Caki2 (cell line): ENCODE results near the gene TUBGCP3. TPM values are rescaled to one million over a fixed set of nuclear protein-coding genes. Genes with fewer than 3 reads are reported as not detected.

ENCODE experiments used
- DNase-seq: peaks from one replicate; pipeline ENCODE4 v3.0.0-alpha.2; 2015; ENCODE audit warnings: low read depth
- in situ Hi-C: cut with HindIII; loops from 2 replicates; pipeline ENCODE4 v1.10.0; 2016; ENCODE audit warnings: low sequenced_read_pairs, low pct_unique_long_range_greater_than_20kb, mixed read lengths
- total RNA-seq: library from RNA; depleted of rRNA; stranded (reverse); fragments of >200 nt; shearing (Covaris generic); gene quantifications from 2 replicates; pipeline ENCODE4 v1.2.3, GENCODE V29; 2014; ENCODE audit warnings: low replicate concordance

The TUBGCP3 gene
- total RNA-seq, 1 experiment from 2014 or later: 10.9 TPM

- no peak for DNase-seq
- in situ Hi-C loops: no loop called here
Measured at GRCh38 chr13:112586334-112586960, 1.5 kb downstream of the TUBGCP3 start.

GRCh38 chr13:112583592-112584277, 4.2 kb downstream of the TUBGCP3 start:
- in situ Hi-C loops: no loop called here

GRCh38 chr13:112582263-112582662, 5.7 kb downstream of the TUBGCP3 start:
- no peak for DNase-seq
- in situ Hi-C loops: no loop called here

More at GRCh38 chr13:112583592-112584277, 4.2 kb downstream of the TUBGCP3 start:
- no peak for DNase-seq

- in situ Hi-C loops: no loop called here
- DNase-seq: no peak
Measured at GRCh38 chr13:112580912-112581311, 7.0 kb downstream of the TUBGCP3 start.

GRCh38 chr13:112580211-112580610, 7.7 kb downstream of the TUBGCP3 start:
- in situ Hi-C loops: no loop called here
- DNase-seq: no peak

GRCh38 chr13:112579310-112579843, 8.6 kb downstream of the TUBGCP3 start:
- in situ Hi-C loops: no loop called here
- no peak for DNase-seq

- in situ Hi-C loops: no loop called here
- no peak for DNase-seq
Measured at GRCh38 chr13:112576768-112577167, 11.2 kb downstream of the TUBGCP3 start.

- in situ Hi-C loops: no loop called here
- DNase-seq: no peak
Measured at GRCh38 chr13:112576191-112576590, 11.8 kb downstream of the TUBGCP3 start.

GRCh38 chr13:112575675-112576074, 12.3 kb downstream of the TUBGCP3 start:
- in situ Hi-C loops: no loop called here

GRCh38 chr13:112574834-112575613, 12.9 kb downstream of the TUBGCP3 start:
- in situ Hi-C loops: no loop called here
- DNase-seq: no peak

More at GRCh38 chr13:112575675-112576074, 12.3 kb downstream of the TUBGCP3 start:
- no peak for DNase-seq

GRCh38 chr13:112574416-112574815, 13.5 kb downstream of the TUBGCP3 start:
- no peak for DNase-seq
- in situ Hi-C loops: no loop called here

- no peak for DNase-seq
- in situ Hi-C loops: no loop called here
Measured at GRCh38 chr13:112573710-112574109, 14.2 kb downstream of the TUBGCP3 start.

GRCh38 chr13:112572366-112572765, 15.6 kb downstream of the TUBGCP3 start:
- in situ Hi-C loops: no loop called here
- no peak for DNase-seq

GRCh38 chr13:112569821-112570220, 18.1 kb downstream of the TUBGCP3 start:
- DNase-seq: no peak
- in situ Hi-C loops: no loop called here

- in situ Hi-C loops: no loop called here
- no peak for DNase-seq
Measured at GRCh38 chr13:112567161-112567862, 20.6 kb downstream of the TUBGCP3 start.

GRCh38 chr13:112562786-112563383, 25.1 kb downstream of the TUBGCP3 start:
- DNase-seq: no peak
- in situ Hi-C loops: no loop called here

- DNase-seq: no peak
- in situ Hi-C loops: no loop called here
Measured at GRCh38 chr13:112562254-112562653, 25.7 kb downstream of the TUBGCP3 start.

- no peak for DNase-seq
- in situ Hi-C loops: no loop called here
Measured at GRCh38 chr13:112561478-112561877, 26.5 kb downstream of the TUBGCP3 start.
